Liver (tissue), 9 donors: ENCODE results near the gene MYH14. TPM values are rescaled to one million over a fixed set of nuclear protein-coding genes. Genes with fewer than 3 reads are reported as not detected.

Experiments
- DNase-seq: peaks from one replicate; pipeline ENCODE4 v3.0.0-alpha.2; 2017; ENCODE audit warnings: low spot score
- H3K27ac ChIP-seq, 2 donors: one replicate each; pipeline ENCODE4 v1.7.0; 2013; ENCODE audit warnings: inconsistent platforms in 2 of 2, low read length in 2 of 2, control low read depth in 1 of 2, low read depth in 1 of 2, mild to moderate bottlenecking in 1 of 2
- H3K27me3 ChIP-seq, 4 donors: one replicate each; pipeline versions ENCODE4 v1.6.1 to v1.7.0; 2013; ENCODE audit warnings: low read length in 3 of 4, inconsistent platforms in 1 of 4, mild to moderate bottlenecking in 1 of 4, moderate library complexity in 1 of 4; ENCODE audit not compliant: control insufficient read depth in 4 of 4, insufficient read depth in 4 of 4
- H3K36me3 ChIP-seq, 4 donors: one replicate each; pipeline versions ENCODE4 v1.6.1 to v1.7.0; 2013; ENCODE audit warnings: low read length in 3 of 4, mild to moderate bottlenecking in 3 of 4, low read depth in 1 of 4, moderate library complexity in 1 of 4; ENCODE audit not compliant: control insufficient read depth in 4 of 4, insufficient read depth in 3 of 4
- H3K4me1 ChIP-seq, 4 donors: one replicate each; pipeline versions ENCODE4 v1.6.1 to v1.7.0; 2013; ENCODE audit warnings: low read length in 3 of 4, mild to moderate bottlenecking in 3 of 4, moderate library complexity in 1 of 4; ENCODE audit not compliant: control insufficient read depth in 4 of 4, insufficient read depth in 4 of 4
- H3K4me3 ChIP-seq, 3 donors: one replicate each; pipeline versions ENCODE4 v1.6.1 to v1.7.0; 2013; ENCODE audit warnings: low read length in 3 of 3, control low read depth in 1 of 3, low read depth in 1 of 3, mild to moderate bottlenecking in 1 of 3
- H3K9ac ChIP-seq, 2 donors: one replicate each; pipeline ENCODE4 v1.7.0; 2013; ENCODE audit warnings: low read length in 2 of 2, mild to moderate bottlenecking in 2 of 2, moderate library complexity in 2 of 2, control low read depth in 1 of 2, low read depth in 1 of 2
- H3K9me3 ChIP-seq, 4 donors: one replicate each; pipeline versions ENCODE4 v1.6.1 to v1.7.0; 2013; ENCODE audit warnings: low read length in 3 of 4; ENCODE audit not compliant: control insufficient read depth in 4 of 4
- EGR1 ChIP-seq, 2 donors: IDR thresholded peaks; 2 replicates each; pipeline ENCODE4 v1.6.1; 2016 to 2018; ENCODE audit warnings: antibody characterized with exemption in 2 of 2, low read depth in 2 of 2
- FOXA1 ChIP-seq: IDR thresholded peaks from 2 replicates; pipeline ENCODE4 v1.6.1; 2016; ENCODE audit warnings: antibody characterized with exemption
- FOXA2 ChIP-seq: IDR thresholded peaks from 2 replicates; pipeline ENCODE4 v1.6.1; 2016; ENCODE audit warnings: antibody characterized with exemption
- GABPA ChIP-seq, 2 donors: IDR thresholded peaks in 1 of 2; conservative IDR thresholded peaks in 1 of 2; 2 replicates each; pipeline ENCODE4 v1.6.1; 2016; ENCODE audit warnings: antibody characterized with exemption in 2 of 2, mild to moderate bottlenecking in 1 of 2, moderate library complexity in 1 of 2
- HNF4A ChIP-seq, 2 donors: conservative IDR thresholded peaks; 2 replicates each; pipeline ENCODE4 v1.6.1; 2016; ENCODE audit warnings: antibody characterized with exemption in 2 of 2, mild to moderate bottlenecking in 2 of 2
- HNF4G ChIP-seq: IDR thresholded peaks from 2 replicates; pipeline ENCODE4 v1.6.1; 2016; ENCODE audit warnings: antibody characterized with exemption
- JUND ChIP-seq, 2 donors: IDR thresholded peaks; 2 replicates each; pipeline ENCODE4 v1.6.1; 2016; ENCODE audit warnings: antibody characterized with exemption in 2 of 2
- MAX ChIP-seq: IDR thresholded peaks from 2 replicates; pipeline ENCODE4 v1.6.1; 2016; ENCODE audit warnings: antibody characterized with exemption
- NR2F2 ChIP-seq: IDR thresholded peaks from 2 replicates; pipeline ENCODE4 v1.6.1; 2016; ENCODE audit warnings: antibody characterized with exemption
- RAD21 ChIP-seq, 2 donors: IDR thresholded peaks; 2 replicates each; pipeline ENCODE4 v1.6.1; 2016; ENCODE audit warnings: antibody characterized with exemption in 2 of 2, mild to moderate bottlenecking in 2 of 2
- REST ChIP-seq: IDR thresholded peaks from 2 replicates; pipeline ENCODE4 v1.6.1; 2016; ENCODE audit warnings: antibody characterized with exemption, mild to moderate bottlenecking
- RXRA ChIP-seq, 2 donors: IDR thresholded peaks; 2 replicates each; pipeline ENCODE4 v1.6.1; 2017 to 2018; ENCODE audit warnings: antibody characterized with exemption in 2 of 2, mild to moderate bottlenecking in 1 of 2
- SP1 ChIP-seq: IDR thresholded peaks from 2 replicates; pipeline ENCODE4 v1.6.1; 2018; ENCODE audit warnings: antibody characterized with exemption, mild to moderate bottlenecking
- TAF1 ChIP-seq: conservative IDR thresholded peaks from 2 replicates; pipeline ENCODE4 v1.6.1; 2016; ENCODE audit warnings: antibody characterized with exemption, mild to moderate bottlenecking
- WGBS: extraction: QIAGEN DNeasy Blood & Tissue Kit; methylation state at CpG from one replicate; pipeline ENCODE4 v1.1.7; 2013; 5-methylcytosine and 5-hydroxymethylcytosine counted together
- polyA plus RNA-seq, 2 donors: library from polyadenylated mRNA; stranded (reverse) in 1 of 2; unstranded in 1 of 2; fragments of 200-250 nt in 1 of 2; fragments of >200 nt in 1 of 2; fragmentation: Nextera tagmentation in 1 of 2; extraction: Ambion mirVana in 1 of 2; gene quantifications; one replicate each; pipeline versions ENCODE4 v1.2.1 to v1.2.3, GENCODE V29; 2013 to 2015
- total RNA-seq, 2 donors: library from RNA; depleted of rRNA; stranded (reverse); fragments of >200 nt; gene quantifications; one replicate each; pipeline ENCODE4 v1.2.3, GENCODE V29; 2014
- TF ChIP-seq, protein P1 (sequence below): IDR thresholded peaks from 2 replicates; pipeline ENCODE4 v1.6.1; 2016; ENCODE audit warnings: antibody characterized with exemption
- TF ChIP-seq, protein P2 (sequence below): fragments of 150-350 bp; IDR thresholded peaks from 2 replicates; pipeline ENCODE4 v1.5.1; 2017; ENCODE audit warnings: improper control_type of control experiment, low read depth, low read length; ENCODE audit not compliant: missing input control
- donor health status: healthy.
- donor health status: healthy.
- donor health status: healthy.
- donor health status: healthy.
- donor health status: healthy.

The MYH14 gene
- total and polyA plus RNA-seq, 4 donors, result 12.4 to 37.5 (median 25.5) TPM

- DNase-seq, result no peak
- Histone ChIP-seq H3K9me3 (peaks cover 0 to 5% (median 2%) of the 10 kb centered on the region in 4 donors), H3K36me3 (no peaks in the 10 kb centered on the region), H3K27me3 (no peaks in the 10 kb centered on the region), H3K9ac (no peak overlapping the region), H3K4me1 (no peaks in the 10 kb centered on the region), H3K27ac (no peak overlapping the region), H3K4me3 (no peak overlapping the region)
- TF ChIP-seq RXRA (IDR thresholded peaks at IDR 0.05) (no peak), FOXA1 (no peak), FOXA2 (no peak), SP1 (no peak), REST (no peak)
- whole genome bisulfite sequencing, result 82% methylated on average over 8 of the region's 8 CpGs
These were observed 47.8 kb upstream of the MYH14 start for GRCh38 chr19:50155520-50156109.

DNA sequence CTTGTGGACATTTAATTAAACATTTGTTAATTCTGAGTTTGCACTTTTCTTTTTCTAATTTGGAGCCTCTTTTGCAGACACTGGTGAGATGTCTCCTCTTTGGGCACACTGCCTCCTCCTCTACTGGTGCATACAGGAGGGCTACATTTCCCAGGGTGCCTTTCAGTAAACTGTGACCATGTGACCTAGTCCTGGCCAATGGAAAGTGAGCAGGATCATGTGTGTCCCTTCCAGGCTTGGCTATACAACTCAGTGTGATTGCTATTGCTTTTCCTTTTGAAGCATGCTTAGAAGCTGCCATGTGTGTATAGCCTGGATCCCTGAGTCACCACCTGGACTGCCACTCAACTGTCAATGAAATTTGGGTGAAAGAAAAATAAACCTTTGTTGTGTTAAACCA, 44.8 kb upstream of the MYH14 start:
- H3K4me3 ChIP-seq, result no peak overlapping the region
- peaks cover 0 to 5% (median 2%) of the 10 kb centered on the region in 4 donors for H3K9me3 ChIP-seq
- no peak for TF ChIP-seq MAX
- TF ChIP-seq HNF4A (conservative IDR thresholded peaks at IDR 0.05), result no peak
- no peaks in the 10 kb centered on the region for H3K27me3 ChIP-seq
- H3K9ac ChIP-seq, result no peak overlapping the region
- no peak for DNase-seq
- no peak overlapping the region for H3K27ac ChIP-seq
- no peaks in the 10 kb centered on the region for H3K36me3 ChIP-seq
- peaks cover 0 to 2% (median 0%) of the 10 kb centered on the region in 4 donors for H3K4me1 ChIP-seq

- DNase-seq, result no peak
- 94% methylated on average over 2 of the region's 2 CpGs for WGBS
- Histone ChIP-seq H3K9me3 (peaks cover 0 to 5% (median 2%) of the 10 kb centered on the region in 4 donors), H3K27me3 (no peaks in the 10 kb centered on the region), H3K4me3 (no peak overlapping the region), H3K36me3 (no peaks in the 10 kb centered on the region), H3K27ac (no peak overlapping the region), H3K4me1 (peaks cover 0 to 2% (median 0%) of the 10 kb centered on the region in 4 donors), H3K9ac (no peak overlapping the region)
- no peak for TF ChIP-seq RXRA (IDR thresholded peaks at IDR 0.05)
- TF ChIP-seq, protein P1, sequence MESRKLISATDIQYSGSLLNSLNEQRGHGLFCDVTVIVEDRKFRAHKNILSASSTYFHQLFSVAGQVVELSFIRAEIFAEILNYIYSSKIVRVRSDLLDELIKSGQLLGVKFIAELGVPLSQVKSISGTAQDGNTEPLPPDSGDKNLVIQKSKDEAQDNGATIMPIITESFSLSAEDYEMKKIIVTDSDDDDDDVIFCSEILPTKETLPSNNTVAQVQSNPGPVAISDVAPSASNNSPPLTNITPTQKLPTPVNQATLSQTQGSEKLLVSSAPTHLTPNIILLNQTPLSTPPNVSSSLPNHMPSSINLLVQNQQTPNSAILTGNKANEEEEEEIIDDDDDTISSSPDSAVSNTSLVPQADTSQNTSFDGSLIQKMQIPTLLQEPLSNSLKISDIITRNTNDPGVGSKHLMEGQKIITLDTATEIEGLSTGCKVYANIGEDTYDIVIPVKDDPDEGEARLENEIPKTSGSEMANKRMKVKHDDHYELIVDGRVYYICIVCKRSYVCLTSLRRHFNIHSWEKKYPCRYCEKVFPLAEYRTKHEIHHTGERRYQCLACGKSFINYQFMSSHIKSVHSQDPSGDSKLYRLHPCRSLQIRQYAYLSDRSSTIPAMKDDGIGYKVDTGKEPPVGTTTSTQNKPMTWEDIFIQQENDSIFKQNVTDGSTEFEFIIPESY, result no peak
- TF ChIP-seq REST, result no peak
- TF ChIP-seq NR2F2, result no peak
- TF ChIP-seq RAD21 (IDR thresholded peaks at IDR 0.05), result no peak
- TF ChIP-seq MAX, result no peak
- no peak for TF ChIP-seq HNF4G
- TF ChIP-seq TAF1, result no peak
- no peak for TF ChIP-seq JUND (IDR thresholded peaks at IDR 0.05)
- no peak for TF ChIP-seq GABPA (IDR thresholded peaks at IDR 0.05 in 1 of 2, conservative IDR thresholded peaks at IDR 0.05 in 1 of 2)
- no peak for TF ChIP-seq HNF4A (conservative IDR thresholded peaks at IDR 0.05)
- no peak for TF ChIP-seq FOXA2
- TF ChIP-seq FOXA1, result no peak
- no peak for TF ChIP-seq EGR1 (IDR thresholded peaks at IDR 0.05; ENCODE audit: low read depth in 2 of 2)
- no peak for TF ChIP-seq SP1
- TF ChIP-seq, protein P2, sequence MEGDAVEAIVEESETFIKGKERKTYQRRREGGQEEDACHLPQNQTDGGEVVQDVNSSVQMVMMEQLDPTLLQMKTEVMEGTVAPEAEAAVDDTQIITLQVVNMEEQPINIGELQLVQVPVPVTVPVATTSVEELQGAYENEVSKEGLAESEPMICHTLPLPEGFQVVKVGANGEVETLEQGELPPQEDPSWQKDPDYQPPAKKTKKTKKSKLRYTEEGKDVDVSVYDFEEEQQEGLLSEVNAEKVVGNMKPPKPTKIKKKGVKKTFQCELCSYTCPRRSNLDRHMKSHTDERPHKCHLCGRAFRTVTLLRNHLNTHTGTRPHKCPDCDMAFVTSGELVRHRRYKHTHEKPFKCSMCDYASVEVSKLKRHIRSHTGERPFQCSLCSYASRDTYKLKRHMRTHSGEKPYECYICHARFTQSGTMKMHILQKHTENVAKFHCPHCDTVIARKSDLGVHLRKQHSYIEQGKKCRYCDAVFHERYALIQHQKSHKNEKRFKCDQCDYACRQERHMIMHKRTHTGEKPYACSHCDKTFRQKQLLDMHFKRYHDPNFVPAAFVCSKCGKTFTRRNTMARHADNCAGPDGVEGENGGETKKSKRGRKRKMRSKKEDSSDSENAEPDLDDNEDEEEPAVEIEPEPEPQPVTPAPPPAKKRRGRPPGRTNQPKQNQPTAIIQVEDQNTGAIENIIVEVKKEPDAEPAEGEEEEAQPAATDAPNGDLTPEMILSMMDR, result no peak
These were observed 44.3 kb upstream of the MYH14 start for GRCh38 chr19:50159078-50159477.
